H1 (cell line): ENCODE measurements around the gene CAPN9. TPM values are rescaled to one million over a fixed set of nuclear protein-coding genes. Genes with fewer than 3 reads are reported as not detected.

ENCODE experiments used
- CTCF ChIA-PET: fragments of 300-600 bp; sonication (Branson Sonifier 250); formaldehyde crosslinking; loops from one replicate; lab custom pipeline; 2021; ENCODE audit not compliant: partially characterized antibody; lab: Charles Lee
- POLR2A ChIA-PET: fragments of 300-600 bp; sonication (Branson Sonifier 250); formaldehyde crosslinking; loops from one replicate; lab custom pipeline; 2021; ENCODE audit warnings: inconsistent platforms; ENCODE audit not compliant: partially characterized antibody; lab: Charles Lee
- DNase-seq, 2 experiments: peaks; one replicate each; pipeline versions ENCODE4 v3.0.0 to v3.0.0-alpha.2; 2010 to 2022; ENCODE audit warnings: low spot score in 2 of 2, low read depth in 1 of 2, mixed read lengths in 1 of 2
- FAIRE-seq: peaks from 2 replicates; lab custom pipeline; 2011; peaks lifted over from hg19 to GRCh38; lab: Jason Lieb, UNC
- H2AFZ ChIP-seq: 2 replicates; pipeline ENCODE4 v1.8.1; 2012; ENCODE audit warnings: low read length, inconsistent platforms
- H2AK5ac ChIP-seq: 2 replicates; pipeline ENCODE4 v1.6.1; 2013; ENCODE audit warnings: low read depth, low read length
- H2BK120ac ChIP-seq: replicated peaks from 2 replicates; pipeline ENCODE3; 2013; ENCODE audit warnings: low read depth, low read length, inconsistent platforms
- H2BK12ac ChIP-seq: 2 replicates; pipeline ENCODE4 v1.6.1; 2013; ENCODE audit warnings: low read depth, low read length
- H2BK15ac ChIP-seq: 2 replicates; pipeline ENCODE4 v1.6.1; 2013; ENCODE audit warnings: low read length
- H2BK20ac ChIP-seq: 2 replicates; pipeline ENCODE4 v1.6.1; 2013; ENCODE audit warnings: low read length
- H2BK5ac ChIP-seq: 2 replicates; pipeline ENCODE4 v1.6.1; 2013; ENCODE audit warnings: low read depth, low read length
- H3K14ac ChIP-seq: 2 replicates; pipeline ENCODE4 v1.6.1; 2013; ENCODE audit warnings: inconsistent platforms; ENCODE audit not compliant: insufficient read length
- H3K18ac ChIP-seq: 2 replicates; pipeline ENCODE4 v1.6.1; 2013; ENCODE audit warnings: low read length; ENCODE audit errors: extremely low read depth
- H3K23ac ChIP-seq: 2 replicates; pipeline ENCODE4 v1.6.1; 2013; ENCODE audit warnings: inconsistent platforms; ENCODE audit not compliant: insufficient read length
- H3K23me2 ChIP-seq: 2 replicates; pipeline ENCODE4 v1.6.1; 2013; ENCODE audit warnings: low read depth, low read length
- H3K27ac ChIP-seq: 2 replicates; pipeline ENCODE4 v1.6.1; 2011; ENCODE audit warnings: low read depth, low read length, inconsistent platforms
- H3K27me3 ChIP-seq, 4 experiments: replicated peaks in 1 of 4; 1 replicate in 1 of 4; 2 replicates in 3 of 4; pipeline versions ENCODE4 v1.6.1 to v1.8.1; 2011 to 2013; ENCODE audit warnings: low read length in 3 of 4, mild to moderate bottlenecking in 3 of 4, inconsistent platforms in 2 of 4, mixed read lengths in 2 of 4, moderate library complexity in 1 of 4; ENCODE audit not compliant: control insufficient read depth in 3 of 4, insufficient read depth in 3 of 4; ENCODE audit errors: extremely low read depth in 1 of 4
- H3K36me3 ChIP-seq, 4 experiments: 2 replicates each; pipeline versions ENCODE4 v1.6.1 to v1.8.1; 2011 to 2013; ENCODE audit warnings: mild to moderate bottlenecking in 4 of 4, low read length in 3 of 4, moderate library complexity in 2 of 4, control low read depth in 1 of 4, inconsistent platforms in 1 of 4; ENCODE audit not compliant: insufficient read depth in 4 of 4, control insufficient read depth in 2 of 4
- H3K4ac ChIP-seq: replicated peaks from 2 replicates; pipeline ENCODE3; 2013; ENCODE audit warnings: low read length, low read depth, mixed read lengths, inconsistent platforms; ENCODE audit not compliant: insufficient read length
- H3K4me1 ChIP-seq, 4 experiments: replicated peaks in 1 of 4; 1 replicate in 1 of 4; 2 replicates in 3 of 4; pipeline versions ENCODE4 v1.6.1 to v1.8.1; 2011 to 2013; ENCODE audit warnings: low read length in 3 of 4, inconsistent platforms in 2 of 4, mixed read lengths in 1 of 4; ENCODE audit not compliant: insufficient read depth in 4 of 4, control insufficient read depth in 3 of 4
- H3K4me2 ChIP-seq, 2 experiments: 2 replicates each; pipeline versions ENCODE4 v1.6.1 to v1.8.1; 2011 to 2013; ENCODE audit warnings: low read depth in 2 of 2, low read length in 2 of 2, control low read depth in 1 of 2, inconsistent platforms in 1 of 2, mild to moderate bottlenecking in 1 of 2; ENCODE audit not compliant: insufficient read depth in 1 of 2
- H3K4me3 ChIP-seq, 4 experiments: fragments of 200-600, 300-600 bp in 1 of 4; sonication (generic), shearing (Covaris generic), sonication (Bioruptor Twin) in 1 of 4; 2 replicates each; pipeline versions ENCODE4 v1.5.1 to v1.8.1; 2011 to 2016; ENCODE audit warnings: low read length in 4 of 4, low read depth in 3 of 4, control low read depth in 2 of 4, inconsistent platforms in 2 of 4, mild to moderate bottlenecking in 2 of 4, mixed read lengths in 1 of 4, moderate library complexity in 1 of 4; ENCODE audit not compliant: insufficient read depth in 2 of 4; ENCODE audit errors: extremely low read depth in 1 of 4
- H3K56ac ChIP-seq: replicated peaks from 2 replicates; pipeline ENCODE3; 2013; ENCODE audit warnings: low read depth, mild to moderate bottlenecking, mixed read lengths, low read length, inconsistent platforms; ENCODE audit not compliant: insufficient read length
- H3K79me1 ChIP-seq: 2 replicates; pipeline ENCODE4 v1.6.1; 2013; ENCODE audit warnings: low read depth, low read length, control low read depth
- H3K79me2 ChIP-seq, 2 experiments: 2 replicates each; pipeline versions ENCODE4 v1.6.1 to v1.8.1; 2012 to 2013; ENCODE audit warnings: low read length in 2 of 2, mild to moderate bottlenecking in 2 of 2, inconsistent platforms in 1 of 2; ENCODE audit not compliant: insufficient read depth in 2 of 2, control insufficient read depth in 1 of 2
- H3K9ac ChIP-seq, 4 experiments: replicated peaks in 1 of 4; 1 replicate in 1 of 4; 2 replicates in 3 of 4; pipeline versions ENCODE4 v1.6.1 to v1.8.1; 2011 to 2013; ENCODE audit warnings: low read depth in 3 of 4, low read length in 3 of 4, control low read depth in 2 of 4, mild to moderate bottlenecking in 2 of 4, moderate library complexity in 2 of 4, inconsistent platforms in 1 of 4; ENCODE audit errors: extremely low read depth in 1 of 4
- H3K9me3 ChIP-seq, 2 experiments: 2 replicates each; pipeline versions ENCODE4 v1.6.1 to v1.8.1; 2012 to 2013; ENCODE audit warnings: mild to moderate bottlenecking in 2 of 2, moderate library complexity in 2 of 2, control low read depth in 1 of 2, inconsistent platforms in 1 of 2, low read depth in 1 of 2, low read length in 1 of 2, mixed read lengths in 1 of 2; ENCODE audit not compliant: insufficient read depth in 2 of 2
- H4K20me1 ChIP-seq, 2 experiments: replicated peaks in 1 of 2; 2 replicates each; pipeline versions ENCODE3 to v1.8.1; 2011 to 2013; ENCODE audit warnings: inconsistent platforms in 2 of 2, low read length in 2 of 2, mild to moderate bottlenecking in 1 of 2; ENCODE audit not compliant: insufficient read depth in 2 of 2, control insufficient read depth in 1 of 2
- H4K5ac ChIP-seq: 2 replicates; pipeline ENCODE4 v1.6.1; 2013; ENCODE audit warnings: low read length, low read depth, mixed read lengths, inconsistent platforms; ENCODE audit not compliant: insufficient read length
- H4K8ac ChIP-seq: 2 replicates; pipeline ENCODE4 v1.8.0; 2013; ENCODE audit warnings: mild to moderate bottlenecking, moderate library complexity, low read length, inconsistent platforms; ENCODE audit not compliant: insufficient read depth; ENCODE audit errors: extremely low read depth
- H4K91ac ChIP-seq: replicated peaks from 2 replicates; pipeline ENCODE3; 2013; ENCODE audit warnings: low read length, mixed read lengths, inconsistent platforms; ENCODE audit not compliant: insufficient read length
- JUND ChIP-seq: IDR thresholded peaks from 2 replicates; pipeline ENCODE4 v1.6.1; 2011; ENCODE audit warnings: mild to moderate bottlenecking, improper control_type of control experiment, low read length
- KDM5A ChIP-seq: fragments of 200-600 bp; IDR thresholded peaks from 2 replicates; pipeline ENCODE4 v1.7.1; 2012; ENCODE audit warnings: mild to moderate bottlenecking, low read length, inconsistent platforms, mixed read lengths
- POLR2AphosphoS5 ChIP-seq: IDR thresholded peaks from 2 replicates; pipeline ENCODE4 v1.6.1; 2011; ENCODE audit warnings: low read depth, low read length
- SIN3A ChIP-seq, 2 experiments: IDR thresholded peaks in 1 of 2; conservative IDR thresholded peaks in 1 of 2; 2 replicates each; pipeline ENCODE4 v1.6.1; 2011 to 2012; ENCODE audit warnings: low read length in 2 of 2, improper control_type of control experiment in 1 of 2, low read depth in 1 of 2, mild to moderate bottlenecking in 1 of 2
- SIRT6 ChIP-seq: IDR thresholded peaks from one replicate; pipeline ENCODE4 v1.7.1; 2012; ENCODE audit warnings: low read length, inconsistent platforms
- SIX5 ChIP-seq: IDR thresholded peaks from 2 replicates; pipeline ENCODE4 v1.6.1; 2011; ENCODE audit warnings: mild to moderate bottlenecking, low read depth, low read length
- SP2 ChIP-seq: IDR thresholded peaks from 2 replicates; pipeline ENCODE4 v1.6.1; 2012; ENCODE audit warnings: mild to moderate bottlenecking, low read length, inconsistent platforms
- TEAD4 ChIP-seq: IDR thresholded peaks from 2 replicates; pipeline ENCODE4 v1.6.1; 2012; ENCODE audit warnings: low read depth, low read length, inconsistent platforms, mixed read lengths
- WGBS, 2 experiments: shearing (Covaris generic) in 1 of 2; methylation state at CpG; one replicate each; pipeline versions ENCODE4 v1.1.6 to v1.1.7; 2013 to 2015; ENCODE audit warnings: low lambda C conversion rate in 2 of 2, mixed read lengths in 2 of 2, inconsistent platforms in 1 of 2, low coverage in 1 of 2, missing lambda C conversion rate in 1 of 2; ENCODE audit not compliant: insufficient replicate concordance in 2 of 2, insufficient coverage in 1 of 2, insufficient read length in 1 of 2; ENCODE audit errors: extremely low coverage in 1 of 2, missing lambda C conversion rate in 1 of 2; 5-methylcytosine and 5-hydroxymethylcytosine counted together
- polyA plus RNA-seq, 7 experiments: library from polyadenylated mRNA; depleted of rRNA in 3 of 7; stranded (reverse) in 5 of 7; unstranded in 2 of 7; fragments of >200 nt in 5 of 7; fragments of 200-250 nt in 2 of 7; gene quantifications; 1 replicate in 5 of 7; 2 replicates in 1 of 7; 4 replicates in 1 of 7; pipeline versions ENCODE4 v1.2.1 to v1.2.3, GENCODE V29; 2011 to 2013; ENCODE audit warnings: missing spikeins in 2 of 7, mixed read lengths in 2 of 7
- total RNA-seq: library from RNA; stranded (reverse); fragmentation: NEBNext Ultra II Directional; extraction: Animal tissue kit (Norgen Biotek cat#: 25700); gene quantifications from 2 replicates; pipeline ENCODE4 v1.2.1, GENCODE V29; 2021
- TF ChIP-seq, protein P1 (sequence below): IDR thresholded peaks from 2 replicates; pipeline ENCODE4 v1.6.1; 2012; ENCODE audit warnings: inconsistent platforms

Gene CAPN9
- total and polyA plus RNA-seq, 2 of the 8 experiments (the other 6 are each of a cell fraction or from before 2014, with no cell fraction given) = 0.22 to 0.76 TPM

GRCh38 chr1:230794871-230795605 lies 47.9 kb downstream of the CAPN9 start:
- Histone ChIP-seq H2BK5ac (no peak overlapping the region), H4K5ac (no peak overlapping the region), H3K4me2 (no peak overlapping the region), H3K14ac (no peak overlapping the region), H4K20me1 (peaks cover 0 to 1% of the 10 kb centered on the region in 2 experiments), H3K36me3 (no peaks in the 10 kb centered on the region), H3K4me1 (0 out of 7 replicates have a peak, but pooled peaks cover 0 to 2% (median 0%) of the 10 kb centered on the region in 4 experiments), H3K23ac (no peak overlapping the region), H3K27me3 (peaks cover 0 to 6% (median 1%) of the 10 kb centered on the region in 4 experiments; a peak in 4 of 7 replicates), H2BK15ac (no peak overlapping the region), H2BK120ac (no peak overlapping the region), H3K18ac (no peak overlapping the region), H3K79me2 (no peaks in the 10 kb centered on the region), H3K9ac (no peak overlapping the region), H2AK5ac (no peak overlapping the region), H3K4me3 (no peak overlapping the region), H3K56ac (no peak overlapping the region), H3K23me2 (no peaks in the 10 kb centered on the region), H3K4ac (no peak overlapping the region), H2BK12ac (no peak overlapping the region), H2BK20ac (no peak overlapping the region), H3K9me3 (no peaks in the 10 kb centered on the region), H2AFZ (no peak overlapping the region), H4K91ac (no peak overlapping the region), H3K79me1 (no peaks in the 10 kb centered on the region), H3K27ac (no peak overlapping the region), H4K8ac (no peak overlapping the region; the same call in 1 of the 2 replicates)
- DNase-seq (no peak), FAIRE-seq (no peak)
- WGBS, 2 experiments = 92% methylated on average over 19 of the region's 19 CpGs; no CpG with 5 or more reads in 1 of the 2 experiments
- CTCF ChIA-PET = interaction anchor here (0.6 to 2.4 kb wide), 6 partner anchors 34 to 442 kb away, joined by 3 to 7 read pairs (median 3); no protein-coding TSS in a partner anchor
- POLR2A ChIA-PET = interaction anchor here (0.6 to 1.3 kb wide), 3 partner anchors 29 to 219 kb away, joined by 3 read pairs; no protein-coding TSS in a partner anchor
- TF ChIP-seq SIRT6 (no peak), SIN3A (conservative IDR thresholded peaks at IDR 0.05 in 1 of 2, IDR thresholded peaks at IDR 0.05 in 1 of 2; ENCODE audit: low read depth in 1 of 2, low read length in 2 of 2) (no peak), TEAD4 (no peak), POLR2AphosphoS5 (no peak), SP2 (no peak), KDM5A (no peak), JUND (no peak), SIX5 (no peak)
- TF ChIP-seq, protein P1, sequence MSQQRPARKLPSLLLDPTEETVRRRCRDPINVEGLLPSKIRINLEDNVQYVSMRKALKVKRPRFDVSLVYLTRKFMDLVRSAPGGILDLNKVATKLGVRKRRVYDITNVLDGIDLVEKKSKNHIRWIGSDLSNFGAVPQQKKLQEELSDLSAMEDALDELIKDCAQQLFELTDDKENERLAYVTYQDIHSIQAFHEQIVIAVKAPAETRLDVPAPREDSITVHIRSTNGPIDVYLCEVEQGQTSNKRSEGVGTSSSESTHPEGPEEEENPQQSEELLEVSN = no peak
